Calu3 (cell line): ENCODE measurements around the gene MYD88. TPM values are rescaled to one million over a fixed set of nuclear protein-coding genes. Genes with fewer than 3 reads are reported as not detected.

ENCODE experiments used
- BruUV-seq: library from RNA; stranded (reverse); fragments of 400-500 nt; replicated peaks from 2 replicates; lab custom pipeline; 2021; lab: Mats Ljungman, UMichigan
- CTCF ChIA-PET: fragments of 300-600 bp; sonication (Branson Sonifier 250); formaldehyde crosslinking; loops from one replicate; lab custom pipeline; 2022; ENCODE audit warnings: antibody characterized with exemption; lab: Charles Lee
- DNase-seq: peaks from one replicate; pipeline ENCODE4 v3.0.0; 2022
- H3K27ac Mint-ChIP-seq: one replicate; pipeline ENCODE4 v1.8.0; 2022; ENCODE audit warnings: mixed read lengths; ENCODE audit not compliant: unreplicated experiment
- H3K27me3 Mint-ChIP-seq: one replicate; pipeline ENCODE4 v1.8.0; 2022; ENCODE audit warnings: mixed read lengths; ENCODE audit not compliant: unreplicated experiment
- H3K36me3 Mint-ChIP-seq: one replicate; pipeline ENCODE4 v1.8.0; 2022; ENCODE audit warnings: mild to moderate bottlenecking, moderate library complexity, mixed read lengths; ENCODE audit not compliant: insufficient read depth, unreplicated experiment
- H3K4me1 Mint-ChIP-seq: one replicate; pipeline ENCODE4 v1.8.0; 2022; ENCODE audit warnings: mild to moderate bottlenecking, low read depth, mixed read lengths; ENCODE audit not compliant: unreplicated experiment
- H3K4me3 Mint-ChIP-seq: one replicate; pipeline ENCODE4 v1.8.0; 2022; ENCODE audit warnings: mild to moderate bottlenecking, low read depth, moderate library complexity, mixed read lengths; ENCODE audit not compliant: unreplicated experiment
- H3K9me3 Mint-ChIP-seq: one replicate; pipeline ENCODE4 v1.8.0; 2022; ENCODE audit warnings: low read depth, mixed read lengths; ENCODE audit not compliant: unreplicated experiment
- CTCF ChIP-seq: fragments of 200-600 bp; IDR thresholded peaks from one replicate; pipeline ENCODE4 v1.8.0; 2022; ENCODE audit warnings: antibody characterized with exemption; ENCODE audit not compliant: unreplicated experiment
- intact Hi-C: fragments of 100-400 bp; cut with micrococcal nuclease; formaldehyde crosslinking; loops from one replicate; pipeline ENCODE4 v1.10.0; 2022; ENCODE audit not compliant: unreplicated experiment
- total RNA-seq: library from RNA; stranded (reverse); gene quantifications from 2 replicates; pipeline ENCODE4 v1.2.3, GENCODE V29; 2022

The MYD88 gene
- total RNA-seq, 1 experiment from 2014 or later = 35.2 TPM

- Mint-ChIP-seq H3K4me1 (peaks cover 8% of the 10 kb centered on the region), H3K4me3 (no peak overlapping the region), H3K9me3 (no peaks in the 10 kb centered on the region), H3K36me3 (peaks cover 59% of the 10 kb centered on the region), H3K27ac (no peak overlapping the region), H3K27me3 (no peaks in the 10 kb centered on the region)
- intact Hi-C loops = no loop called here
- no peak for DNase-seq
- no TSS peak for BruUV-seq
- CTCF ChIA-PET = no interaction called here
- TF ChIP-seq CTCF = no peak
These were observed 15.7 kb upstream of the MYD88 start for GRCh38 chr3:38122712-38123290.

GRCh38 chr3:38124324-38125122, 13.9 kb upstream of the MYD88 start:
- Mint-ChIP-seq H3K27ac (peak overlapping the region; percentile 37), H3K36me3 (peaks cover 54% of the 10 kb centered on the region), H3K27me3 (no peaks in the 10 kb centered on the region), H3K4me1 (no peaks in the 10 kb centered on the region), H3K4me3 (no peak overlapping the region), H3K9me3 (no peaks in the 10 kb centered on the region)
- TF ChIP-seq CTCF = no peak
- DNase-seq = no peak
- CTCF ChIA-PET = interaction anchor here (1.0 kb wide), 1 partner anchor 27 kb away, joined by 3 read pairs; no protein-coding TSS in a partner anchor
- BruUV-seq = no TSS peak
- intact Hi-C loops = no loop called here

GRCh38 chr3:38125305-38126120, 12.9 kb upstream of the MYD88 start:
- no TSS peak for BruUV-seq
- no peak for DNase-seq
- H3K9me3 Mint-ChIP-seq = no peaks in the 10 kb centered on the region
- no peaks in the 10 kb centered on the region for H3K4me1 Mint-ChIP-seq
- no peak for TF ChIP-seq CTCF
- H3K4me3 Mint-ChIP-seq = no peak overlapping the region
- CTCF ChIA-PET = interaction anchor here (1.0 kb wide), 1 partner anchor 28 kb away, joined by 3 read pairs; no protein-coding TSS in a partner anchor
- intact Hi-C loops = no loop called here
- no peaks in the 10 kb centered on the region for H3K27me3 Mint-ChIP-seq
- H3K36me3 Mint-ChIP-seq = peaks cover 54% of the 10 kb centered on the region
- H3K27ac Mint-ChIP-seq = no peak overlapping the region

- BruUV-seq = no TSS peak
- TF ChIP-seq CTCF = no peak
- Mint-ChIP-seq H3K27me3 (no peaks in the 10 kb centered on the region), H3K9me3 (no peaks in the 10 kb centered on the region), H3K27ac (no peak overlapping the region), H3K4me1 (no peaks in the 10 kb centered on the region), H3K4me3 (no peak overlapping the region), H3K36me3 (peaks cover 52% of the 10 kb centered on the region)
- DNase-seq = no peak
- intact Hi-C loops = no loop called here
- CTCF ChIA-PET = no interaction called here
These were observed 12.2 kb upstream of the MYD88 start for GRCh38 chr3:38126121-38126892.
